Suprapubic skin (tissue), 4 donors: Measurements from ENCODE around the gene PVR. TPM values are rescaled to one million over a fixed set of nuclear protein-coding genes. Genes with fewer than 3 reads are reported as not detected.
"Not testable (repeated sequence)": the region's sequence is repeated elsewhere in the genome, so short reads cannot be mapped to it uniquely, and the experiment has no call there.

ENCODE experiments used
- DNase-seq, 2 donors: peaks; one replicate each; pipeline ENCODE4 v3.0.0-alpha.2; 2019; ENCODE audit warnings: low spot score in 2 of 2
- H3K27ac ChIP-seq: fragments of 200-600 bp; sonication (generic); one replicate; pipeline ENCODE4 v1.5.1; 2019
- H3K27me3 ChIP-seq: fragments of 200-600 bp; sonication (generic); one replicate; pipeline ENCODE4 v1.5.1; 2019
- H3K36me3 ChIP-seq: fragments of 200-600 bp; sonication (generic); one replicate; pipeline ENCODE4 v1.5.1; 2019
- H3K4me1 ChIP-seq: fragments of 200-600 bp; sonication (generic); one replicate; pipeline ENCODE4 v1.5.1; 2019
- H3K4me3 ChIP-seq: fragments of 200-600 bp; sonication (generic); one replicate; pipeline ENCODE4 v1.5.1; 2019; ENCODE audit warnings: mild to moderate bottlenecking
- H3K9me3 ChIP-seq: fragments of 200-600 bp; sonication (generic); one replicate; pipeline ENCODE4 v1.5.1; 2019
- EP300 ChIP-seq: sonication (generic); formaldehyde crosslinking; IDR thresholded peaks from one replicate; pipeline ENCODE4 v1.6.1; 2017; ENCODE audit warnings: antibody characterized with exemption
- POLR2A ChIP-seq, 2 donors: fragments of 450-650 bp; IDR thresholded peaks; one replicate each; pipeline ENCODE4 v1.6.1; 2017; ENCODE audit warnings: antibody characterized with exemption in 2 of 2, mild to moderate bottlenecking in 2 of 2, moderate library complexity in 2 of 2
- POLR2AphosphoS5 ChIP-seq, 3 donors: sonication (generic); formaldehyde crosslinking; IDR thresholded peaks; one replicate each; pipeline ENCODE4 v1.6.1; 2017; ENCODE audit warnings: antibody characterized with exemption in 3 of 3
- WGBS: methylation state at CpG from one replicate; pipeline ENCODE4 v1.1.5; 2018; 5-methylcytosine and 5-hydroxymethylcytosine counted together
- total RNA-seq, 4 donors: library from RNA; depleted of rRNA; stranded (reverse); fragments of >200 nt; gene quantifications; one replicate each; pipeline ENCODE4 v1.1.0, GENCODE V29; 2016
- TF ChIP-seq, protein P1 (sequence below), 2 donors: fragments of 200-600 bp in 1 of 2; fragments of 450-650 bp in 1 of 2; sonication (generic) in 1 of 2; IDR thresholded peaks; one replicate each; pipeline ENCODE4 v1.5.1; 2016 to 2019; ENCODE audit warnings: antibody characterized with exemption in 2 of 2, mild to moderate bottlenecking in 1 of 2, moderate library complexity in 1 of 2

Gene PVR
- total RNA-seq, 4 donors from 2014 or later: 14.0 to 24.6 (median 15.5) TPM

DNA sequence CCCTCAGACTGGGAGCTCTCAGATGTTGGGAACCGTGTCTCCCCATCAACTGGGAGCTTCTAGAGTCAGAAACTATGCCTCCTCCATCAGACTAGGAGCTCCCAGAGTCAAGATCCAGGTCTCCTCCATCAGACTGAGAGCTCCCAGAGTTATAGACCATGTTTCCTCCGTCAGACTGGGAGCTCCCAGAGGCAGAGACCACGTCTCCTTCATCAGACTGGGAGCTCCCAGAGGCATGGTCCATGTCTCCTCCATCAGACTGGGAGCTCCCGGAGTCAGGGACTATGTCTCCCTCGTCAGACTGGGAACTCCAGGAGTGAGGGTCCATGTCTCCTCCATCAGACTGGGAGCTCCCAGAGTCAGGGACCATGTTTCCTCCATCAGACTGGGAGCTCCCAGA lies 65.2 kb downstream of the PVR start:
- Histone ChIP-seq H3K27me3 (no peaks in the 10 kb centered on the region), H3K4me1 (no peaks in the 10 kb centered on the region), H3K27ac (no peak overlapping the region), H3K9me3 (no peaks in the 10 kb centered on the region), H3K36me3 (no peaks in the 10 kb centered on the region), H3K4me3 (no peak overlapping the region)
- DNase-seq: no peak
- TF ChIP-seq EP300: no peak
- no peak for TF ChIP-seq POLR2AphosphoS5 (IDR thresholded peaks at IDR 0.05)
- TF ChIP-seq, protein P1, sequence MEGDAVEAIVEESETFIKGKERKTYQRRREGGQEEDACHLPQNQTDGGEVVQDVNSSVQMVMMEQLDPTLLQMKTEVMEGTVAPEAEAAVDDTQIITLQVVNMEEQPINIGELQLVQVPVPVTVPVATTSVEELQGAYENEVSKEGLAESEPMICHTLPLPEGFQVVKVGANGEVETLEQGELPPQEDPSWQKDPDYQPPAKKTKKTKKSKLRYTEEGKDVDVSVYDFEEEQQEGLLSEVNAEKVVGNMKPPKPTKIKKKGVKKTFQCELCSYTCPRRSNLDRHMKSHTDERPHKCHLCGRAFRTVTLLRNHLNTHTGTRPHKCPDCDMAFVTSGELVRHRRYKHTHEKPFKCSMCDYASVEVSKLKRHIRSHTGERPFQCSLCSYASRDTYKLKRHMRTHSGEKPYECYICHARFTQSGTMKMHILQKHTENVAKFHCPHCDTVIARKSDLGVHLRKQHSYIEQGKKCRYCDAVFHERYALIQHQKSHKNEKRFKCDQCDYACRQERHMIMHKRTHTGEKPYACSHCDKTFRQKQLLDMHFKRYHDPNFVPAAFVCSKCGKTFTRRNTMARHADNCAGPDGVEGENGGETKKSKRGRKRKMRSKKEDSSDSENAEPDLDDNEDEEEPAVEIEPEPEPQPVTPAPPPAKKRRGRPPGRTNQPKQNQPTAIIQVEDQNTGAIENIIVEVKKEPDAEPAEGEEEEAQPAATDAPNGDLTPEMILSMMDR (IDR thresholded peaks at IDR 0.05): no peak
- TF ChIP-seq POLR2A (IDR thresholded peaks at IDR 0.05): no peak
- no CpG with 5 or more reads among the region's 5 CpGs for WGBS

DNA sequence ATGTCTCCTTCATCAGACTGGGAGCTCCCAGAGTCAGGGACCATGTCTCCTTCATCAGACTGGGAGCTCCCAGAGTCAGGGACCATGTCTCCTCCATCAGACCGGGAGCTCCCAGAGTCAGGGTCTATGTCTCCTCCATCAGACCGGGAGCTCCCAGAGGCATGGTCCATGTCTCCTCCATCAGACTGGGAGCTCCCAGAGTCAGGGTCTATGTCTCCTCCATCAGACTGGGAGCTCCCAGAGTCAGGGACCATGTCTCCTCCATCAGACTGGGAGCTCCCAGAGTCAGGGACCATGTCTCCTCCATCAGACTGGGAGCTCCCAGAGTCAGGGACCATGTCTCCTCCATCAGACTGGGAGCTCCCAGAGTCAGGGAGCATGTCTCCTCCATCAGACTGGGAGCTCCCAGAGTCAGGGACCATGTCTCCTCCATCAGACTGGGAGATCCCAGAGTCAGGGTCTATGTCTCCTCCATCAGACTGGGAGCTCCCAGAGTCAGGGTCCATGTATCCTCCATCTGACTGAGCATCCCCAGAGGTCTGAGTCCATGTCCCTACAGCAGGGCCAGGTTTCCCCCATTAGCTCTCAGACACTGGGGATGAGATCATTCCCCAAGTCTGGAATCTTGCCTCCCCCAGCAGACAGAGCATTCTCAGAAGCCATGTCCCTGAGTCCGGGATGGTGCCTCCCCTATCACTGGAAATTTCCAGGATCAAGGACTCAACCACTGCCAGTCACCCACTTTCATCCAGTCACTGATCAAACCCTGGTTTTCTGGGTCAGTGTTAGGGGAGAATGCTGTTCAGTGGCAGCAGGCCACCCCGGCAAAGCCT lies 65.9 kb downstream of the PVR start:
- H3K27ac ChIP-seq, H3K4me1 ChIP-seq, H3K4me3 ChIP-seq, DNase-seq, H3K36me3 ChIP-seq, H3K9me3 ChIP-seq, H3K27me3 ChIP-seq: not testable (repeated sequence)
- 68% methylated on average over 2 of the region's 4 CpGs for WGBS

DNA sequence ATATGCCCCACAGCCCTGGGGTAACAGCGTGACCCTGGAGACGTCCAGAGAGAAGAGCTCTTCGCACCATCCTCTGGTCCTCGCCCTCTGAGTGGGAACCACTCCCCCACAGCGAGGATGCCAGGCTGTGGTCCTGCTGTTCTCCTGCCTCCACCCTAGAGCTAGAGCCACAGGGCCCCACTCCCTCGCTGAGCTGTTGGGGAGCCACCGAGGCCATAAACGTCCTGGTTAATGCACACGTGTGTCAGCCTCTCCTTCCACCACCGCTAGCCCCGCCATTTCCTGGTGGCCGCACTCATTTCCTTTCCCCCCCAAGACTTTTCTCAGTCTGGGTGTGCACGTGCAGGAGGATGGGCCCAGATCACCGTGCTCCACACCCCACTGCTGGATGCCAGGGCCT lies 66.8 kb downstream of the PVR start:
- WGBS: 80% methylated on average over 9 of the region's 14 CpGs

DNA sequence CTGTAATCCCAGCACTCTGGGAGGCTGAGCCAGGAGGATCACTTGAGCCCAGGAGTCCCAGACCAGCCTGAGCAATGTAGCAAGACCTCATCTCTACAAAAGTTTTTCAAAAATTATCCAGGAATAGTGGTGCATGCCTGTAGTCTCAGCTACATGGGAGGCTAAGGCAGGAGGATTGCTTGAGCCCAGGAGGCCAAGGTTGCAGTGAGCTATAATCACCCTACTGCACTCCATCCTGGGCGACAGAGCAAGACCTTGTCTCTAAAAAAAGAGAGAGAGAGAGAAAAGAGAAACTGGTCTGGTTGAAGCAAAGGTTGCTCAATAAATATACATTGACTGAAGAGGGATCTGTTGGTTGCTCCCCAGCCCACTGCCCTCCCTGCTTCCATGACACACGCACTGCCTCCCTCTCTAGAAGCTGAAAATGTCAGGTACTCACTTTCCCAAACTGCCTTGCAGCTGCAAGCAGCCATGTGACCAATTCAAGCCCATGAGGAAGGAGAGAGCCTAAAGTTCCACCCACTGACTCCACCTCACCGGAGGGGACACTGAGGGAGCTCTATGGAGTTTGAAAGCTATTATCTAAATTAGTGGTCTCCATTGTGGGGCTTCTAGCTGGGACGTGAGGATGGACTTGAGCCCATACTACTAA lies 69.3 kb downstream of the PVR start:
- Histone ChIP-seq H3K27ac (no peak overlapping the region), H3K9me3 (no peaks in the 10 kb centered on the region), H3K4me3 (no peak overlapping the region), H3K4me1 (no peaks in the 10 kb centered on the region), H3K27me3 (no peaks in the 10 kb centered on the region), H3K36me3 (no peaks in the 10 kb centered on the region)
- TF ChIP-seq POLR2AphosphoS5 (IDR thresholded peaks at IDR 0.05) (no peak), EP300 (no peak), POLR2A (IDR thresholded peaks at IDR 0.05) (no peak)
- TF ChIP-seq, protein P1 (IDR thresholded peaks at IDR 0.05): no peak
- DNase-seq: no peak
- WGBS: 68% methylated on average over 4 of the region's 4 CpGs

More for the DNA sequence above, 66.8 kb downstream of the PVR start:
- Histone ChIP-seq H3K36me3 (no peaks in the 10 kb centered on the region), H3K27ac (no peak overlapping the region), H3K4me1 (no peaks in the 10 kb centered on the region), H3K27me3 (no peaks in the 10 kb centered on the region), H3K4me3 (no peak overlapping the region), H3K9me3 (no peaks in the 10 kb centered on the region)
- no peak for DNase-seq
- TF ChIP-seq POLR2AphosphoS5 (IDR thresholded peaks at IDR 0.05) (no peak), EP300 (no peak), POLR2A (IDR thresholded peaks at IDR 0.05) (no peak)
- TF ChIP-seq, protein P1 (IDR thresholded peaks at IDR 0.05): no peak

Other genes with a start within 250 kb of the PVR start
- 1 to 10 TPM in 1 of 4 donors, under 1 TPM in 3; 0.21 to 2.8 (median 0.68) TPM for gene ZNF285, start 242.3 kb upstream of the PVR start, total RNA-seq
- 10 to 100 TPM in 1 of 4 donors, 1 to 10 TPM in 1, under 1 TPM in 2; 0.83 to 10.6 (median 1.6) TPM for gene ZNF229, start 195.4 kb upstream of the PVR start, total RNA-seq
- 10 to 100 TPM in 2 of 4 donors, 1 to 10 TPM in 2; 7.7 to 11.7 (median 10.3) TPM for gene ZNF180, start 143.4 kb upstream of the PVR start, total RNA-seq
- gene CEACAM20, start 114.2 kb upstream of the PVR start, total RNA-seq: under 1 TPM in 1 of 4 donors, not detected in 3; 0.40 TPM
- gene IGSF23, start 30.3 kb upstream of the PVR start, total RNA-seq: not detected
- gene CEACAM19, start 27.6 kb downstream of the PVR start, total RNA-seq: 10 to 100 TPM in 1 of 4 donors, 1 to 10 TPM in 3; 5.7 to 11.7 (median 8.4) TPM
- gene CEACAM16, start 55.2 kb downstream of the PVR start, total RNA-seq: not detected
- gene BCL3, start 104.8 kb downstream of the PVR start, total RNA-seq: 10 to 100 TPM; 13.9 to 29.1 (median 17.9) TPM
- gene CBLC, start 134.0 kb downstream of the PVR start, total RNA-seq: 10 to 100 TPM; 60.4 to 94.4 (median 65.7) TPM
- 10 to 100 TPM; 27.4 to 67.5 (median 50.8) TPM for gene BCAM, start 165.2 kb downstream of the PVR start, total RNA-seq
- gene NECTIN2, start 202.4 kb downstream of the PVR start, total RNA-seq: 10 to 100 TPM; 56.2 to 78.2 (median 67.5) TPM
- 10 to 100 TPM; 32.7 to 51.9 (median 47.1) TPM for gene TOMM40, start 247.3 kb downstream of the PVR start, total RNA-seq